OCI-LY7 (cell line): ENCODE measurements around the gene UBXN11. TPM values are rescaled to one million over a fixed set of nuclear protein-coding genes. Genes with fewer than 3 reads are reported as not detected.

Experiments
- BruUV-seq: library from RNA; stranded (reverse); fragments of 400-500 nt; replicated peaks from 2 replicates; lab custom pipeline; 2021; lab: Mats Ljungman, UMichigan
- CTCF ChIA-PET: fragments of 300-600 bp; sonication (Branson Sonifier 250); formaldehyde crosslinking; loops from one replicate; lab custom pipeline; 2022; ENCODE audit warnings: antibody characterized with exemption; ENCODE audit not compliant: unreplicated experiment; lab: Charles Lee
- POLR2A ChIA-PET: fragments of 300-600 bp; sonication (Branson Sonifier 250); formaldehyde crosslinking; loops from one replicate; lab custom pipeline; 2022; ENCODE audit warnings: antibody characterized with exemption; lab: Charles Lee
- DNase-seq: peaks from one replicate; pipeline ENCODE4 v3.0.0-alpha.2; 2015; ENCODE audit warnings: low spot score
- H2AFZ ChIP-seq: fragments of 200-600 bp; sonication (generic), shearing (Covaris generic); 2 replicates; pipeline ENCODE4 v1.6.1; 2014; ENCODE audit warnings: mild to moderate bottlenecking, antibody characterized with exemption, low read length, moderate library complexity
- H3K27ac ChIP-seq: fragments of 200-600 bp; sonication (generic); 2 replicates; pipeline ENCODE4 v1.5.1; 2014; ENCODE audit warnings: mixed run types, low read depth, mild to moderate bottlenecking, moderate library complexity, low read length, inconsistent platforms; ENCODE audit not compliant: poor library complexity, severe bottlenecking
- H3K36me3 ChIP-seq: fragments of 200-600 bp; sonication (generic); 2 replicates; pipeline ENCODE4 v1.6.1; 2014; ENCODE audit warnings: mild to moderate bottlenecking, antibody characterized with exemption, low read length, moderate library complexity, mixed read lengths; ENCODE audit not compliant: insufficient read depth
- H3K4me1 ChIP-seq: fragments of 200-600 bp; sonication (generic); 2 replicates; pipeline ENCODE4 v1.5.1; 2014; ENCODE audit warnings: mild to moderate bottlenecking, low read length; ENCODE audit not compliant: insufficient read depth, poor library complexity, severe bottlenecking
- H3K4me2 ChIP-seq: fragments of 200-600 bp; sonication (generic); 2 replicates; pipeline ENCODE4 v1.6.1; 2014; ENCODE audit warnings: mild to moderate bottlenecking, low read length
- H3K4me3 ChIP-seq: fragments of 200-600 bp; sonication (generic); 2 replicates; pipeline ENCODE4 v1.5.1; 2014; ENCODE audit warnings: mild to moderate bottlenecking, low read depth, low read length; ENCODE audit not compliant: poor library complexity, severe bottlenecking
- H3K79me2 ChIP-seq: fragments of 200-600 bp; sonication (generic); 2 replicates; pipeline ENCODE4 v1.6.1; 2016; ENCODE audit warnings: low read depth, mild to moderate bottlenecking, low read length, moderate library complexity, mixed read lengths; ENCODE audit not compliant: insufficient read depth
- H3K9me2 ChIP-seq: fragments of 200-600 bp; sonication (generic); 2 replicates; pipeline ENCODE4 v1.6.1; 2016; ENCODE audit warnings: mild to moderate bottlenecking, low read length, mixed read lengths; ENCODE audit not compliant: insufficient read depth
- H3K9me3 ChIP-seq: fragments of 200-600 bp; sonication (generic); 2 replicates; pipeline ENCODE4 v1.6.1; 2014; ENCODE audit warnings: mild to moderate bottlenecking, mixed run types, low read length, mixed read lengths
- H4K20me1 ChIP-seq: fragments of 200-600 bp; sonication (generic); 2 replicates; pipeline ENCODE4 v1.6.1; 2014; ENCODE audit warnings: mild to moderate bottlenecking, antibody characterized with exemption, low read length, moderate library complexity, mixed read lengths; ENCODE audit not compliant: insufficient read depth
- EZH2phosphoT487 ChIP-seq: fragments of 200-600 bp; sonication (generic); IDR thresholded peaks from 2 replicates; pipeline ENCODE4 v1.6.1; 2018; ENCODE audit warnings: low read depth, borderline replicate concordance, mild to moderate bottlenecking, mixed run types, antibody characterized with exemption, low read length, moderate library complexity, mixed read lengths
- intact Hi-C: fragments of 100-400 bp; cut with micrococcal nuclease; formaldehyde crosslinking; loops from one replicate; pipeline ENCODE4 v1.10.0; 2022; ENCODE audit not compliant: unreplicated experiment
- total RNA-seq, 2 experiments: library from RNA; depleted of rRNA in 1 of 2; stranded (reverse); fragments of >200 nt in 1 of 2; shearing (Covaris generic) in 1 of 2; gene quantifications; 2 replicates each; pipeline ENCODE4 v1.2.3, GENCODE V29; 2014 to 2022
- TF ChIP-seq, protein P1 (sequence below): fragments of 200-600 bp; sonication (generic); conservative IDR thresholded peaks from 2 replicates; pipeline ENCODE4 v1.5.1; 2014; ENCODE audit warnings: mild to moderate bottlenecking, antibody characterized with exemption, low read length, moderate library complexity, mixed read lengths

UBXN11 gene
- total RNA-seq, 2 experiments from 2014 or later: 75.8 to 111 TPM

DNA sequence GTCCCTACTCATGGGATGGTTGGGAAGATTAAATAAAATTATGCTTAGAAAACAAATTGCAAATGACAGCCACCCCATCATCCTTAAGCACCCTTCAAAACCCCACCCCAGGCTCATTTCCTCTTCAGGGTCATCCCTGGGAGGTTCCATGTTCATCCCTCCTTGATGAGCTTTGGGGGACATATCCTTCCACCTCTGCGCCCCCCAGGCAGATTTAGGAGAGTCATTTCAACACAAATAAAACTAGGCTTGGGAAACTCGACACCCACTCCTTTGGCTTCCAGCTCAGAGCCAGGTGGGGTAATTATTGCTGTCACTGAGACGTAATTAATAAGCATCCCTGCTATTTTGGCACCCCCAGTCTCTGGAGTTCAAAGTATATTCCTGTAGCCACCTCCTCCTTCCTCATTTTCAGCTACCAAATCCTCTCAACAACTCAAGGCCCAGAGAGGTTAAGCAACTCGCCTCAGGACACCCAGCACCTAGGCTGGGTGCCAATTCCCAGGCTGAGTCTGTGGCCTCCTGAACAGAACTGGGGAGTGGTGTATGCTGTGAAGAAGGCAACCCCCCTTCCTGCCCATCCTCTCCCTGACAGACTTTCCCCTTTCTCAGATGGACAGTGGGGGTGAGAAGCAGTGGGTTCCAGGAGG lies 46.9 kb upstream of the UBXN11 start:
- H3K4me2 ChIP-seq: no peak overlapping the region
- no peak overlapping the region for H2AFZ ChIP-seq
- ChIA-PET CTCF (no interaction called here), POLR2A (no interaction called here)
- no peaks in the 10 kb centered on the region for H3K9me2 ChIP-seq
- H3K36me3 ChIP-seq: no peaks in the 10 kb centered on the region
- no peak for DNase-seq
- H3K27ac ChIP-seq: no peak overlapping the region
- no peak for TF ChIP-seq EZH2phosphoT487
- TF ChIP-seq, protein P1, sequence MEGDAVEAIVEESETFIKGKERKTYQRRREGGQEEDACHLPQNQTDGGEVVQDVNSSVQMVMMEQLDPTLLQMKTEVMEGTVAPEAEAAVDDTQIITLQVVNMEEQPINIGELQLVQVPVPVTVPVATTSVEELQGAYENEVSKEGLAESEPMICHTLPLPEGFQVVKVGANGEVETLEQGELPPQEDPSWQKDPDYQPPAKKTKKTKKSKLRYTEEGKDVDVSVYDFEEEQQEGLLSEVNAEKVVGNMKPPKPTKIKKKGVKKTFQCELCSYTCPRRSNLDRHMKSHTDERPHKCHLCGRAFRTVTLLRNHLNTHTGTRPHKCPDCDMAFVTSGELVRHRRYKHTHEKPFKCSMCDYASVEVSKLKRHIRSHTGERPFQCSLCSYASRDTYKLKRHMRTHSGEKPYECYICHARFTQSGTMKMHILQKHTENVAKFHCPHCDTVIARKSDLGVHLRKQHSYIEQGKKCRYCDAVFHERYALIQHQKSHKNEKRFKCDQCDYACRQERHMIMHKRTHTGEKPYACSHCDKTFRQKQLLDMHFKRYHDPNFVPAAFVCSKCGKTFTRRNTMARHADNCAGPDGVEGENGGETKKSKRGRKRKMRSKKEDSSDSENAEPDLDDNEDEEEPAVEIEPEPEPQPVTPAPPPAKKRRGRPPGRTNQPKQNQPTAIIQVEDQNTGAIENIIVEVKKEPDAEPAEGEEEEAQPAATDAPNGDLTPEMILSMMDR: no peak
- H3K79me2 ChIP-seq: no peaks in the 10 kb centered on the region
- no TSS peak for BruUV-seq
- intact Hi-C loops: no loop called here
- no peaks in the 10 kb centered on the region for H3K9me3 ChIP-seq
- no peaks in the 10 kb centered on the region for H3K4me1 ChIP-seq
- no peaks in the 10 kb centered on the region for H4K20me1 ChIP-seq
- no peak overlapping the region for H3K4me3 ChIP-seq

DNA sequence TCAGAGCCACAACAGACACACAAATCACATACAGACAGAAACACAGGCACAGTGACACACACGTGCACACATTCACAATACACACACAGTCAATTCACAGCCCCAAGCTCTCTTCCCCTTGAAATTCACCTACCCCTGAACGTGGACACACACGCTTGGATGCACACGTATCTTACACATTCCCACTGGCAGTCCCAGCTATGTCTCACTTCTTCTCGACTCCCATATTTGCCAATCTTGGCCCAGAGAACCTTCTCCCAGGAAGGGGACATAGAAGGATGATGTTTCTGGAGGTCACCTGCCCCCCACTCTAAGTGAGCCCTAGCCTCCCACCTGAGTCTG lies 45.9 kb upstream of the UBXN11 start:
- H3K4me1 ChIP-seq: no peaks in the 10 kb centered on the region
- H3K4me2 ChIP-seq: no peak overlapping the region
- POLR2A ChIA-PET: no interaction called here
- DNase-seq: no peak
- H3K9me3 ChIP-seq: no peaks in the 10 kb centered on the region
- BruUV-seq: no TSS peak
- H3K9me2 ChIP-seq: no peaks in the 10 kb centered on the region
- CTCF ChIA-PET: no interaction called here
- H3K79me2 ChIP-seq: no peaks in the 10 kb centered on the region
- H3K4me3 ChIP-seq: no peak overlapping the region
- intact Hi-C loops: no loop called here
- no peaks in the 10 kb centered on the region for H4K20me1 ChIP-seq
- no peak overlapping the region for H2AFZ ChIP-seq
- TF ChIP-seq, protein P1: no peak
- TF ChIP-seq EZH2phosphoT487: no peak
- no peaks in the 10 kb centered on the region for H3K36me3 ChIP-seq
- no peak overlapping the region for H3K27ac ChIP-seq

DNA sequence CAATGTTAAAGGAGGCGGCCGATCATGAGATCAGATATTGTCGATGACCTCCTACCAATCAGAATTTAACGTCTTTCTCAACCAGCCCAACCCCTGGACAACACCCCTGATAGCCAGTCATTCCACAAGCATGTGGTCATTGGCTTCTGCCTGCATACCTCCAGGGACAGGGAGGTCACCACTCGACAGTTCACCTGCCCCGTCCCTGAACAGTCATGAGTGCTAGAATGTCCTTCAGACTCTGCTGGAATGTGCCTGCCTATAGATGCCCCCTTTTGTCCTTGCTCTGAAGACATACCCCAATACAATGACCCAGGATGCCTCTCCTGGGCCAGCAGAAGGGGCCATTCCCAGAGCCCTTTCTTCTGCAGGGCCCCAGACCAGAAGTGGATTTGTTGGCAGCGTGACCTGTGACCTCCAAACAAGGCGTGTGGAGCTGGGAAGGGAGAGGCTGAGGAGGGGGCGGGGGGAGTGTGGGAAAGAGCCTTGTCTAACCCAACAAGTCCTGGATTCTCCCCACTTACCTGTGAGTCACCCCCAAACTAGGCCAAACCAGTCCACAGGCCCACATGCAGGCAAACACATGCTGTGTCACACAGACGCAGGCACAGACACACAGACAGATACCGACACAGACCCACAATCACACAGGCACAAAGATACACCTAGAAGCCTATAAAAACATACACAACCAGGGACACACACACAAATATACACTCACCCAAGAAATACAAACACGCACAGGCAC lies 45.3 kb upstream of the UBXN11 start:
- Histone ChIP-seq H3K4me1 (no peaks in the 10 kb centered on the region), H4K20me1 (no peaks in the 10 kb centered on the region), H3K36me3 (no peaks in the 10 kb centered on the region), H3K9me3 (no peaks in the 10 kb centered on the region), H2AFZ (no peak overlapping the region), H3K79me2 (no peaks in the 10 kb centered on the region), H3K4me3 (no peak overlapping the region), H3K9me2 (no peaks in the 10 kb centered on the region), H3K4me2 (no peak overlapping the region), H3K27ac (no peak overlapping the region)
- CTCF ChIA-PET: no interaction called here
- POLR2A ChIA-PET: no interaction called here
- intact Hi-C loops: no loop called here
- no TSS peak for BruUV-seq
- no peak for DNase-seq
- TF ChIP-seq, protein P1: no peak
- TF ChIP-seq EZH2phosphoT487: no peak
